Measurements from ENCODE around the gene VSIG10L2. TPM values are rescaled to one million over a fixed set of nuclear protein-coding genes. Genes with fewer than 3 reads are reported as not detected.
"Not testable (repeated sequence)": the region's sequence is repeated elsewhere in the genome, so short reads cannot be mapped to it uniquely, and the experiment has no call there.

VSIG10L2 gene
- total RNA-seq, 2 experiments from 2014 or later = not detected

DNA sequence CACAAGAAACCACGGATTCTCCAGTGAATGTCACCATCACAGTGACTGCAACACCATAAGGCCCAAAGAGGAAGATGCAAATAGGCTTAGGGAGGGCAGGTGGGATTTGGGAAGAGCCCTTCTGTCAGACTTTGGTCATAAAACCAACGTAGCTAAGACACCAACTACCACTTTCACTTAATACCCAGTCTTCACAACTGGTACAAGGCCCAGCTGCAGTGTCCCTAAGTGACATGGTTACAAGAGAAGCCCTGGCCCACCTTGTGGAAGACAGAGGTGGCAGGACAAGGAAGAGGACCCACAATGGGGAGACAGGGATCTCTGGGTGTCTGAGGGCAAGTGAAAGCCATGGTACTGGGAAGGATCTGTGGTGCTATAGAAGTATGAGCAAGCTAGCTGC lies 10.0 kb downstream of the VSIG10L2 start:
- POLR2A ChIA-PET = no interaction called here
- CTCF ChIA-PET = no interaction called here

DNA sequence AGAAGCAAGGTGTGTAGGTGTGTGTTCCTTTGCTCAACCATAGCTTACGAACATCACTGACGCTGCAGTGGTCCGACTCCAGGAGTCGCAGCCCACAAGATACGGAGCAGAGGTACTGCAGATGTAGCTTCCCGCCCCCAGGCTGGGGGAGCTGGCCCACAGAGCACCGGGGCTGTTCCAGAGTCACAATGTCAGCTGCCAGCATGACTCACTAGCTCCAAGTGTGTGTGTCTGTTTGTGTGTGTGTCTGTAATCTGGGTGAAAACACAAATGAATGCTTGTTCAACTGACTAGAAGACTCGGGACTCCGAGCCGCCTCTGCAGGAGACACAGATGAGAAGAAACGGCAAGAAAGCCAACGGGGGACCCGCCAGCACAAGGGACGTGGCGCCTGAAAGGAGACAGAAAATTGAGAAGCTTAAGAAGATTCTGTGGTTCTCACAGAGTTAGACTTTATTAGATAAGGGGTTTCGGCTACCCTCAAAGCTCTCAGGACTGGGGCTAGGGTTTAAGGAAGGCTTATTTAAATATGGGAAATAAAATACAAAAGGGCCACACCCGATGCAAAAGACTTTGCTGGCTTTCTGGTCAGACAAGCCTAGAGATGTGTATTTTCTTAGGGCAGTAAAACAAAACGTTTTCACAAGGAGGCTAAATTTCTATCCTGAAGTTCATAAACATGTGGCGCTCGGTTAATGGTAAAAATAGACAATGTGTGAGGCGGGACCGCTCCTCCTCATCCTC lies 10.7 kb downstream of the VSIG10L2 start:
- CTCF ChIA-PET = no interaction called here

DNA sequence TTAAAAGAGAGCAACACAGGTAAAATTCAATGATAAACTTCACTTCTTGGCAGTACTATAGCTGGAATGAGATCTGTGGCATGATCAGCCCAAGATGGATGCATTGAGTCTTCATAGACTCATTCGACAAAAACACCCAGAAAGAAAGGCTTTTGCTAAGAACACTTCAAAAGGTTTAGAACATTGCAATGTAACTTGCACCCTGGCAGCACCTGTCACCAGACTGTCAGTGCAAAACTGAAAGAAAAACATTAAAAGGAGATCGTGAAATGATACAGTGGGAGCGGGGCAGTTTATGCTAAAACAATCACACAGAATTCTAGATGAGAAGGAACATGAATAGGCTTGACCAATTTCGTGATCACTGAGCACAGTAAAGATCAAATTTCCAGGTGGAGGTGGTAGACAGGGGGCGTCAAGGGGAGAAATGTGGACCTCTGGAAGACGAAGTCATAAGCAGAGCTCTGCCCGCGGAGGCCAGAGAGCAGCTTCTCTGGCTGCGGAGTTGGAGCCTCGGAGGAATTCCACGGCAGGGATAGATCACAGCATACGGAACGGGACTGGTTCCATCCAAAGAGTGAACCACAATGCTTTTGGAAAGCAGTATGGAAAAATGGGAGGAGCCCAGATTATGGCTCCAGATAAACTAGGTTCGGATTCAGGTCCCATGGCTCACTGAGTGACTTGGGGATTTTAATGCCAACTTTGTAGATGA lies 11.9 kb downstream of the VSIG10L2 start:
- CTCF ChIA-PET = no interaction called here

More for the DNA sequence above, 10.7 kb downstream of the VSIG10L2 start:
- POLR2A ChIA-PET = no interaction called here

DNA sequence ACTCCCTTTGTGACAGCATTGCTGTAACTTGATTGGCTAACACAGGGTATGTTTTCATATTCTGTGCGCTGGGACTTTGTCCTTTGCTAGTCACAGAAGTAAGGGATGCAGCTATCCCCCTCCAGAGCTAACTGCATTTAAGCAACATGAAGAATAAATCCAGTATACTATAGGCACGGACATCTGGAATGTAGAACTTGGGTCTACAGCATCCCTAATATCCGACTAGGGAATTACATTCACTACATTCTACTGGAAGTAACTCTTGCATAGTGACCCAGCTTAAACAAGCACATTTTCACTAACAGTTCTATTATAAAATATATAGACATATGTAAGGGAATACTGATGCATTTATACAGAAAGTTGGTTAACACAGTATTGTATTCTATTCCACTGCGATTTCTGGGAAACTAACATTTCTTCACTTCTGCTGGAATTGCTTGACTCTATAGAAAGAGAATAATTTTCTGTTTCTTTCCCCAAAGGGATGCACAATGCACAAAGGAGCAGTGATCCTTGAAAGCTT lies 13.1 kb downstream of the VSIG10L2 start:
- CTCF ChIA-PET = interaction anchor here (1.6 kb wide), 1 partner anchor 15 kb away, joined by 3 read pairs; no protein-coding TSS in a partner anchor
- POLR2A ChIA-PET = no interaction called here

More for the DNA sequence above, 11.9 kb downstream of the VSIG10L2 start:
- POLR2A ChIA-PET = no interaction called here

DNA sequence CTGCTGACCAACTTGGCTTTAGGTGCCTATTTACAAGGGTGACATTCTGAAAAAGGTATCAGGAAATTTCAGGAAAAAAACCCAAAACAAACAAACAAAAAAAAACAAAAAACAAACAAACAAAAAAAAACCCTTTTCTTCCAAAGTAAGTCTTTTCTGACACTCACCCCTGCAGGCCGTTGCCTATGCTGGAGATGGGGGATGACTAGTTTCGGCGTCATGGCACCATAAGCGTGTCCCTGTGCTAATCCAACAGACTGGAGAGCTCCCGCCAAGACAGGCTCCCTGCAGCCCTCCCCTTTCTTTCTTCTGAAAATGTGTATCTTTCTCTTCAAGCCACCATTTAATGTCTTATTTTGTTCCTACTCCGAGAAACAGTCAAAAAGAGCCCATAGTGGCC lies 13.7 kb downstream of the VSIG10L2 start:
- ChIA-PET CTCF (interaction anchor here (1.6 kb wide), 1 partner anchor 16 kb away, joined by 3 read pairs; no protein-coding TSS in a partner anchor), POLR2A (no interaction called here)

DNA sequence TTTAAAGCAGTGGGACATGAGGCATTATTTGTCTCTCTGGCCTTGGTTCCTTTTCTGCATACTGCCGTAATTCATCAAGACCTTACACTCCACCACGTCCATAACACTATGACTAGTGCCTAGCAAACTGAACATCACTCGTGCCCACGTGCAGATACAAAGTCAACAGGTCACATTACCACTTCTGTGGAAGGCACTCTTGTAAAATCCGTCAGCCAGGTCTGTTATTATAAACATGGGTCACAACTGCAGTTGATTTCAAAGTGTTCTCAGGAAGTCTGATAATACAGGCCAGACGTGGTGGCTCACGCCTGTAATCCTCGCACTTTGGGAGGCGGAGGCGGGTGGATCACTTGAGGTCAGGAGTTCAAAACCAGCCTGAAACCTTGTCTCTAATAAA lies 14.1 kb downstream of the VSIG10L2 start:
- CTCF ChIA-PET = interaction anchor here (1.6 kb wide), 1 partner anchor 16 kb away, joined by 3 read pairs; no protein-coding TSS in a partner anchor
- POLR2A ChIA-PET = no interaction called here

DNA sequence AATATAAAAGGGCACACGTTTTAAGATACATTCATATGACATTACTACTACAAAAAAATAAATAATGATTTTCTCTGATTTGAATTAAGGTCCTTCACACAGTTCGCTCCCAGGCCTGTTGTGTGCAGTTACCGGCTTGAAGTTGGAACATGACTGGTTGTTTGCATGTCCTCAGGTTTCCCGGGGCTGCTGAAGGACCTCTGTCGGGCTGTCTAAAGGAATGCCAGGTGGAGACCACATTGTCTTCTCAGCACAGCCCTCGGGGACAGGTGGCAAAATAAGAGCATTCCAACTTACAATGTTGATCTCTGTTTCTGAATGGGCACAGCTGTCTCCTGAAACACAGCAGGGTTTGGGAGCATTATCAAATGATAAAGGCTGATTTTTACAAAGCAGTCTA lies 14.9 kb downstream of the VSIG10L2 start:
- ChIA-PET POLR2A (no interaction called here), CTCF (no interaction called here)

DNA sequence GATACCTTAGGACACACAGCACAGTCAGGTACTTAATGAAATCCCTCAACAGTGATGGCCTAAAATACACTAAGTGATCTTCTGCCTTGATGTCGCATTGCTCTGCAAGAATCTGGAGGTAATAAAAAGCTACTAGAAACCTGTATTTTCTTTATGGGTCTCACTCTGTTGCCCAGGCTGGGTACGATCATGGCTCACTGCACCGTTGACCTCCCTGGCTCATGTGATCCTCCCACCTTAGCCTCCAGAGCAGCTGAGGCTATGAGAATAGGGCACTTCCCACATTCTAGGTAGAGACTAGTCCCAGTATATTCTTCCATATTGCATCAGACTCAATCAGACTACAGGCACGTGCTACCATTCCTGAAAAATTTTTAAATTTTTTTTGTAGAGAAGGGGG lies 21.7 kb downstream of the VSIG10L2 start:
- ChIA-PET POLR2A (no interaction called here), CTCF (no interaction called here)

DNA sequence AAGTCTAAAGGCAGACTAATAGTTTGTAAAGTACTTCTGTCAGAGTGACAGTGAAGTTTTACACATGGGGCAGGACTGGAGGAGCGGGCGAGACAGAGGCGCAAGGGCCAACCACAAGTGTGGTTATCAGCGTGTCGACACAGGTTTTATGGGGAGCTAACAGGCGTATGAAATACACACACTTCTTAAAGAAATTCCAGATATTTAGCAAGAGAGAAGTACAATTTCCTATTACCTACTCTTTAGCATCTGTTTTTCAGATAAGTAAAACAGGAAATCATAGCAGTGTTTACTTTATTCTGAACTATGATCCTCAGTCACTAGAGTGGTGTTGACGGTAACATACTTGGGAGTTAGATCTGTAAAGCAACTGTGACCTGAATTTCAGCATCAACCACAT lies 22.5 kb downstream of the VSIG10L2 start:
- ChIA-PET CTCF (no interaction called here), POLR2A (no interaction called here)

DNA sequence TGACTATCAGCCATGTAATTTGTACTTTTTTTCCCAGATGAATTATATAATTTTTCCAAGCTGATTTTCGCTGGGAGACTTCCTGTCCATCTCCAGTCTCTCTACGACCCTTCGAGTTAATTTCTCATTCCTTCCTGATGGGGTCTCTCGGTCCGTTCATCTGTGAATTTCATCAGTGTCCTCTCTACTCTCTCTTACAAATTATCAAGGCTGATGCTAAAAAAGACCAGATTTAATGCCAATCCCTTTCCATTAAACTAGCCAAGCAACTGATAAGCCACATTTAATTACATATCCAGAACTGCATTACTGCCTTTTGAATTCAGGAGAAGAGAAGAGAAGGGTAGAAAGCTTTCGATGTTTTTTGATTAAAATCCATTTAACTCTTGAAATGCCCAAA lies 25.8 kb downstream of the VSIG10L2 start:
- ChIA-PET POLR2A (no interaction called here), CTCF (no interaction called here)

DNA sequence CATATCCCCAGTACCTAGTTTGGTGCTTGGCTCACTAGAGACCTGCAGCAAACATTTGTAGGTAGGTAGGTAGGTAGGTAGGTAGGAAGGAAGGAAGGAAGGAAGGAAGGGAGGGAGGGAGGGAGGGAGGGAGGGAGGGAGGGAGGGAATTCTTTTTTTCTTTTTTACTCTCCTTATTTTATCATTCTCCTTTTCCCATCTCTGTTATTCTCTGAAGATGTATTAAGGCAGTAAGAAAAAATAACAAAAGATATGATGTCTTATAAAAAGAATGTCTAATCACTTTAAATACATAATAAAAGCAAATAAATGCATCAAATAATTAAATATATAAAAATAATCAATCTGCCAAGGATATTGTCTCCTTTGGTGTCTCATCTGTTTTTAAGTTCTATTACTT lies 28.4 kb downstream of the VSIG10L2 start:
- ChIA-PET POLR2A (no interaction called here), CTCF (no interaction called here)

DNA sequence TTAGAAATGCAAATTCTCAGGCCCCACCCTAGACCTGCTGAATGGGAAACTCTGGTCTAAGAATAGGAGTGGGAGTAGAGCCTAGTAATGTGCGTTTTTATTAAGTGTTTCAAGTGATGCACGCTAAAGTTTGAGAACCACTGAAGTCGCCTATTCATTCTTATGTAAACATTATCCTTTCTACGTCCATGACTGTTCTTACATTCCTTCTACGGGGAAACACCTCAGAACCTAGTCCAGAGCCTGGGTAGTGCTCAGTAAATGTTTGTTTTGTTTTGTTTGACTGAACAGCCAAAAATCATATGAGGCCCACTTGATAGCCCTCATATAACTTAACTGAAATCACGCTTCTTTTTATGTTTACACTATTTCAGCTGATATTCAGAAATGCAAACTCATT lies 29.8 kb downstream of the VSIG10L2 start:
- POLR2A ChIA-PET = no interaction called here

DNA sequence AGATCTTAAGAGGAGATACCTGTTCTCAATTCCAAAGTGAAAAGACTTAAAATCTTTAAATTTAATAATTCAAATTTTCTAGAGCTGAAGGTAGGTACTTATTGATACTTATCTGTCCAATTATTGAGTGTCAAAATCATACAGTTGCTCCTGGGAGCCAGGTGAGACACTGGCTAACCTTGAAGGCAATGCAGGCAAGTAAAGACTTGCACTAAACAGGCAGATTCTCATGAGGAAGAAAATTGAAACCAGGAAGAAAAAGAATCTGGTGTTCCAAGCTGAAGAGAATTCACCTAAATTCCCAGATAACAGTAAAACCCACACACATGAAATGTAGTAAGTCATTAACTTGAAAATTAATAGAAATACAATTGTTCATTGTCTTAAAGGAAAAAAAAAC lies 30.3 kb downstream of the VSIG10L2 start:
- POLR2A ChIA-PET = no interaction called here
- CTCF ChIA-PET = no interaction called here

More for the DNA sequence above, 29.8 kb downstream of the VSIG10L2 start:
- CTCF ChIA-PET = no interaction called here

DNA sequence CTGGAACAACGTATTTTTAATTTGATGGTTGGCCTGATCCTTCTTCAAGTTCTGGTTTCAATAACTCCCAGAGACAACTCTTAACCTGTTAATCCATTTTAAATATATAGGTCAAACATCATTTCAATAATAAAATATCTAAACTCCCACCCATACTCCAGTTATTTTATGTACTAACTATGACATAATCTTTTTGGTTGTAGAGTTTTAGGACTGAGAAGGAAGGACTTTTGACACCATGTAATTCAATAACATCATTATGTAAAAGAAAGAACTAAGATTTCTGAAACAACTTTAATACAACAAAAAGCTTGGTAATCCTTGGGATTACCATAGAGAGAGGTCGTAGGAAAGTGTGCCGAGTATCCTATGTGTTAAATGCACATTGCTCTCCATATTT lies 31.5 kb downstream of the VSIG10L2 start:
- ChIA-PET CTCF (no interaction called here), POLR2A (no interaction called here)

DNA sequence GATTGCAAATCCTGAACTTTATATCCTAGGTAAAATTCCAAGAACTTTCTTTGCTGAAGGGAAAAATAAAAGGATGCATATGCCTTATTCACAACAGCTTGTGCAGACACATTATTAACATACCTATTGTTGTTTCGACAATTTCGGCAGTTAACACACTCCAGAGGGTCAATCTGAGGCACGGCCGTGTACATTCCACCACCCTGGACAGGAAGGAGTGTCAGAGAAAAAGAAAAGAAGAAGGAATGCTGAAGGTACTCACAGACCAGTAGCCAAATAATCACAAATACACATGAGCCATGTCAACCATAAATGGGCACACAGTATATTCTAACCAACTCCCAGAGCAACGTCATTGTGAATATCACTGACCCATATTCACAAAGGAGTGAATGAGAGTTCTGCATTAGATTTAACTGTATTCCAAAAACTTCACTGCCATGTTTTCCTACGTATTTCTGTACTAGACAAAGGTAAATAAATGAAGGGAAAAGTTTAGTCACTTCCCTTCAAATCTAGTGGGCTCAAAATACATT lies 32.4 kb downstream of the VSIG10L2 start:
- POLR2A ChIA-PET = no interaction called here
- CTCF ChIA-PET = no interaction called here

DNA sequence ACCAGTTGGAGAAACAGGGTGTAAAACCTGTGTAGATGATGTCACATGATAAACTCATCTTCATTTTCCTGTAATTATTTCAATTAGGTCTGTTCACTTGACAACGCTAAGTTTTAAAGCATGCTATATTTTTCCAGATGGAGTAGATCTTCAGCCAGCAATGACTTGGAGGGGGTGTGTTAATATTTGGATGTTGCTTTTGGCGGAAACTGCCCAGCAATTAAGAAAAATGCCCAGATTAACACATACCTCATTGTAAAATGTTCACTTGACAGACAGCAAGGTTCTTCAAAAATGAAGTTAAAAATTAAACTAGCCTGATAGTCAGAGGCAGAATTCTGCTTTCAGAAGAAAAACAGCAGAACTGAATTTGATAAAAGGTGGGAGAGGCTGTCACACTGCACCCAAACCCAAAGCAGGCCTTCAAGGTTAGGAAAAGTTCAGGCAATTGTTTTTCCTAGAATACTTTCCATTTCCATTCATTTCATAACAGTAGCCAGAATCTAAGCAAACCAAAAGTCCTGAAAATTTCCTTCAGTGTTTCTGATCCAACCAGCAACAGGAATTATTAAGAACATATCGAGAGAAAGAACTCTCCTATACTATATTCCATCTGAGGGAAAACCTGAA lies 33.0 kb downstream of the VSIG10L2 start:
- ChIA-PET POLR2A (no interaction called here), CTCF (no interaction called here)

DNA sequence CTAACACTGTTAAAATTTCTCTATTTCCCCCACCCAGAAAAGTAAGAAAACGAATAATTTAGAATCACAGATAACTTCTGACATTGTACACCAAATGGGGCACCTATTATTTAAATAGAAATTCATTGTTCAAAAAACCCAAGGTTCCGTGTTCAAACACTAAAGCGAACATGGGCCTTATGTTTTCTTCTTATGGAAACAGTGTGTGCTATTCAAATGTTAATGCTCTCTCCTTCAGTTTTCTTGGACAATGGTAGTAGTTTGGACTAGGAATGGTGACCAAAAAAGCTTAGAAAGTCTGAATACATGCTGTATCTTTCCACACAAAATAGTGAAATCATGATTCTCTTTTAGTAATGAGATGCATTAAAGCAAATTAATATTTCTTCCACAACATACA lies 33.7 kb downstream of the VSIG10L2 start:
- CTCF ChIA-PET = no interaction called here
- POLR2A ChIA-PET = no interaction called here

DNA sequence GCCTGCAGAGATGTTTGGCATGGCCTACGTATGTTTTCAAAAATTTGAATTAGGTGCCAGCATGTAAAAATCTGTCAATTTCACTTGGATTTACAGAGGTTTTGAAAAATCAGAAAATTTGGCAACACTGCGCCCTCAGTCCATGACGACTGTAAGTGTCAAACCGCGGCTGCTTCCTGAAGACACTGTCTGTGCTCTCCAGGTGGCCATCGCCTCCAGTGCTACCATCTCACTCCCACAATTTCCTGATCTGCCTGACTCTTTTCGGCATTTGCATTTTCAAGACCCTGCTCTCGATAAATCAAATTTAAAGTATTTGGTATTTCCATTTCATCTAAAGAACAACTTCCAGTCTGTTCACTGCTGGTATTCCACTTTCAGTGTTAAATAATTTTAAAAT lies 34.6 kb downstream of the VSIG10L2 start:
- CTCF ChIA-PET = no interaction called here
- POLR2A ChIA-PET = no interaction called here

DNA sequence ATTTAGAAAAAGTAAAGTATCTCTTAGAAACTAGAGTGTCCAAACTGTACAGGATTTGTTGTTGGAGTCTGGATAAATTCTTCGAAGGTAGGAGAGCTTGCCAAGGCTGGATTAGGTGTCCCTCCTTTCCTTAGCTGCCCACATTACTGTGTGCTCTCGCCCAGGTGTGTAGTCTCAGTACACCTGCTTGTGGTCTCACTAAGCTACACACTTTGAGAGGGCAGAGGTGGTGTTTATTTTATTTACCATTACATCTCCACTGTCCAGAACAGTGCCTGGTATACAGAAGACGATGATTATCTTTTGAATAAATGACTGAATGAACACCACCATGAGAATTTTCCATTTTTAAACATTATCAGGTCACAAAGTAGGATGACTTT lies 36.5 kb downstream of the VSIG10L2 start:
- ChIA-PET CTCF (no interaction called here), POLR2A (no interaction called here)

DNA sequence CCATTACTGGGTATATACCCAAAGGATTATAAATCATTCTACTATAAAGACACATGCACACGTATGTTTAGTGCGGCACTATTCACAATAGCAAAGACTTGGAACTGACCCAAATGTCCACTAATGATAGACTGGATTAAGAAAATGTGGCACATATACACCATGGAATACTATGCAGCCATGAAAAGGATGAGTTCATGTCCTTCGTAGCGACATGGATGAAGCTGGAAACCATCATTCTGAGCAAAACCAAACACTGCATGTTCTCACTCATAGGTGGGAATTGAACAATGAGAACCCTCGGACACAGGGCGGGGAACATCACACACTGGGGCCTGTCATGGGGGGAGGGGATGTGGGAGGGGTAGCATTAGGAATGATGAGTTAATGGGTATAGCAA lies 40.1 kb downstream of the VSIG10L2 start:
- CTCF ChIA-PET, POLR2A ChIA-PET: not testable (repeated sequence)

DNA sequence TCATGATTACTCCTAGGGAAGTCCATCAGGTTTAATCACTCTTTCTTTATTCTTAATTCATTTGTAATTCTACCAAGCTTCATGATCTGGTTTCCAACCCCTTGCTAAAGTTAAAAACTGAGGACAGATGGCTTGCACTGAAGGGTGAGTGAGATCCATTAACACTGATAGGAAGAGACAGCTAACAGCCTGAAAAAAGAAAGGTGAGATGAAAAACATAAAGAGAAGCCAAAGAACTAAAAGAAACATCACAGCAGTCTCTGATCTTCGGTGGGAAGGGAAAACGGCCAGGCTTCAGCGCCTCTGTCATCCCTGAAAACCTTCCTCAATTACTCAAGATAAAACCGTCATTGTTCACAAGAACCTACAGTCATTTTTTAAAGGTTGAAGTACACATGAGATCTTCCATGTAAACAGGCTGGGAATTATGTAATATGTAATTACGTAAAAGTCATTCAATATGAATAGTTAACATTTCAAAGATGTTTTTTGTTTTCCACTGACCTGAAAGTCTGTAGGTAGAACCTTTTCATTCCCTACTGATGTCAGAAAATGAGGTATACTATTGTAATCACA lies 41.3 kb downstream of the VSIG10L2 start:
- CTCF ChIA-PET = no interaction called here
- POLR2A ChIA-PET = no interaction called here
